Measurements from ENCODE around the gene FOXJ3. TPM values are rescaled to one million over a fixed set of nuclear protein-coding genes. Genes with fewer than 3 reads are reported as not detected.

Gene FOXJ3
- total RNA-seq, 1 experiment from 2014 or later: 42.2 TPM

- TF ChIP-seq CTCF (IDR thresholded peaks at IDR 0.05; ENCODE audit: unreplicated experiment): peak; percentile 91
- no peaks in the 10 kb centered on the region for H3K27me3 Mint-ChIP-seq (ENCODE audit: insufficient read depth, unreplicated experiment)
- H3K4me3 Mint-ChIP-seq (ENCODE audit: unreplicated experiment): no peak overlapping the region
- no TSS peak for BruUV-seq (replicated peaks)
- H3K9me3 Mint-ChIP-seq (ENCODE audit: unreplicated experiment): no peaks in the 10 kb centered on the region
- CTCF ChIA-PET: interaction anchor here (0.6 to 6.2 kb wide), 67 partner anchors 8 to 1684 kb away, joined by 3 to 87 read pairs (median 4); partner anchors contain the start of genes FOXJ3, GUCA2A and GUCA2B
- peaks cover 5% of the 10 kb centered on the region for H3K36me3 Mint-ChIP-seq (ENCODE audit: insufficient read depth, unreplicated experiment)
- H3K4me1 Mint-ChIP-seq (ENCODE audit: insufficient read depth, unreplicated experiment): peaks cover 23% of the 10 kb centered on the region
- no peak overlapping the region for H3K27ac Mint-ChIP-seq (ENCODE audit: low read depth, unreplicated experiment)
- DNase-seq (ENCODE audit: unreplicated experiment): peak; percentile 58
- intact Hi-C loops (cut with micrococcal nuclease): loop anchor here (1.0 to 5.0 kb wide), 3 partner anchors 26 to 601 kb away; no protein-coding TSS in a partner anchor
- POLR2A ChIA-PET: interaction anchor here (0.6 to 2.8 kb wide), 19 partner anchors 8 to 673 kb away, joined by 3 to 23 read pairs (median 4); partner anchors contain the start of genes C1orf50, CCDC30, FOXJ3 and GUCA2A
These were observed 161.7 kb downstream of the FOXJ3 start for GRCh38 chr1:42173155-42173933.

GRCh38 chr1:42172381-42173133 is 162.5 kb downstream of the FOXJ3 start:
- H3K27me3 Mint-ChIP-seq (ENCODE audit: insufficient read depth, unreplicated experiment): no peaks in the 10 kb centered on the region
- DNase-seq (ENCODE audit: unreplicated experiment): no peak
- H3K4me3 Mint-ChIP-seq (ENCODE audit: unreplicated experiment): no peak overlapping the region
- peaks cover 20% of the 10 kb centered on the region for H3K4me1 Mint-ChIP-seq (ENCODE audit: insufficient read depth, unreplicated experiment)
- TF ChIP-seq CTCF (IDR thresholded peaks at IDR 0.05; ENCODE audit: unreplicated experiment): no peak
- no TSS peak for BruUV-seq (replicated peaks)
- no peaks in the 10 kb centered on the region for H3K9me3 Mint-ChIP-seq (ENCODE audit: unreplicated experiment)
- intact Hi-C loops (cut with micrococcal nuclease): loop anchor here (1.0 to 5.0 kb wide), 3 partner anchors 25 to 600 kb away; no protein-coding TSS in a partner anchor
- ChIA-PET CTCF (interaction anchor here (0.6 to 6.2 kb wide), 28 partner anchors 9 to 598 kb away, joined by 3 to 87 read pairs (median 6); partner anchors contain the start of genes FOXJ3, GUCA2A and GUCA2B), POLR2A (interaction anchor here (0.6 to 2.8 kb wide), 10 partner anchors 9 to 674 kb away, joined by 3 to 23 read pairs (median 4); partner anchors contain the start of genes C1orf50, FOXJ3, P3H1 and ZNF691)
- H3K36me3 Mint-ChIP-seq (ENCODE audit: insufficient read depth, unreplicated experiment): peaks cover 5% of the 10 kb centered on the region
- H3K27ac Mint-ChIP-seq (ENCODE audit: low read depth, unreplicated experiment): no peak overlapping the region

GRCh38 chr1:42171679-42172266 is 163.3 kb downstream of the FOXJ3 start:
- no TSS peak for BruUV-seq (replicated peaks)
- ChIA-PET POLR2A (no interaction called here), CTCF (interaction anchor here (0.6 to 6.2 kb wide), 9 partner anchors 11 to 605 kb away, joined by 3 to 87 read pairs (median 3); partner anchors contain the start of gene FOXJ3)
- no peak for DNase-seq (ENCODE audit: unreplicated experiment)
- H3K27me3 Mint-ChIP-seq (ENCODE audit: insufficient read depth, unreplicated experiment): no peaks in the 10 kb centered on the region
- peaks cover 5% of the 10 kb centered on the region for H3K36me3 Mint-ChIP-seq (ENCODE audit: insufficient read depth, unreplicated experiment)
- H3K4me1 Mint-ChIP-seq (ENCODE audit: insufficient read depth, unreplicated experiment): peaks cover 17% of the 10 kb centered on the region
- H3K4me3 Mint-ChIP-seq (ENCODE audit: unreplicated experiment): no peak overlapping the region
- H3K9me3 Mint-ChIP-seq (ENCODE audit: unreplicated experiment): no peaks in the 10 kb centered on the region
- no peak overlapping the region for H3K27ac Mint-ChIP-seq (ENCODE audit: low read depth, unreplicated experiment)
- intact Hi-C loops (cut with micrococcal nuclease): loop anchor here (5.0 kb wide), 1 partner anchor 599 kb away; no protein-coding TSS in a partner anchor
- no peak for TF ChIP-seq CTCF (IDR thresholded peaks at IDR 0.05; ENCODE audit: unreplicated experiment)
